HEK293T (cell line): ENCODE data around the gene SPATA6L.

ENCODE experiments used
- ARNT ChIP-seq: fragments of 450-650 bp; IDR thresholded peaks from 2 replicates; pipeline ENCODE4 v1.6.1; 2017; ENCODE audit warnings: mild to moderate bottlenecking
- BHLHE40 ChIP-seq: fragments of 450-650 bp; IDR thresholded peaks from 2 replicates; pipeline ENCODE4 v1.6.1; 2016; ENCODE audit warnings: mild to moderate bottlenecking, moderate library complexity, borderline replicate concordance
- CTBP1 ChIP-seq: fragments of 450-650 bp; IDR thresholded peaks from 2 replicates; pipeline ENCODE4 v1.6.1; 2016; ENCODE audit warnings: borderline replicate concordance
- FOXA1 ChIP-seq: fragments of 450-650 bp; IDR thresholded peaks from 2 replicates; pipeline ENCODE4 v1.6.1; 2016; ENCODE audit warnings: mild to moderate bottlenecking
- FOXM1 ChIP-seq: fragments of 450-650 bp; IDR thresholded peaks from 2 replicates; pipeline ENCODE4 v1.6.1; 2017; ENCODE audit warnings: mild to moderate bottlenecking, borderline replicate concordance
- HDGF ChIP-seq: fragments of 450-650 bp; IDR thresholded peaks from 2 replicates; pipeline ENCODE4 v1.6.1; 2017; ENCODE audit warnings: antibody characterized with exemption, borderline replicate concordance
- L3MBTL2 ChIP-seq: fragments of 450-650 bp; conservative IDR thresholded peaks from 2 replicates; pipeline ENCODE4 v1.6.1; 2016; ENCODE audit warnings: mild to moderate bottlenecking
- LEF1 ChIP-seq: fragments of 450-650 bp; IDR thresholded peaks from 2 replicates; pipeline ENCODE4 v1.6.1; 2017; ENCODE audit warnings: mild to moderate bottlenecking, borderline replicate concordance
- NFRKB ChIP-seq: fragments of 450-650 bp; IDR thresholded peaks from 2 replicates; pipeline ENCODE4 v1.6.1; 2016; ENCODE audit warnings: mild to moderate bottlenecking, moderate library complexity
- PKNOX1 ChIP-seq: fragments of 450-650 bp; IDR thresholded peaks from 2 replicates; pipeline ENCODE4 v1.6.1; 2016
- SP1 ChIP-seq: fragments of 450-650 bp; IDR thresholded peaks from 2 replicates; pipeline ENCODE4 v1.6.1; 2017
- SUZ12 ChIP-seq: fragments of 450-650 bp; IDR thresholded peaks from 2 replicates; pipeline ENCODE4 v1.6.1; 2016; ENCODE audit warnings: mild to moderate bottlenecking
- TARDBP ChIP-seq: fragments of 450-650 bp; IDR thresholded peaks from 2 replicates; pipeline ENCODE4 v1.6.1; 2016
- ZNF384 ChIP-seq: fragments of 450-650 bp; IDR thresholded peaks from 2 replicates; pipeline ENCODE4 v1.6.1; 2016

- TF ChIP-seq SUZ12 (no peak), TARDBP (no peak), NFRKB (no peak), HDGF (no peak), SP1 (no peak), CTBP1 (no peak), BHLHE40 (no peak), PKNOX1 (no peak), LEF1 (no peak), ZNF384 (no peak), FOXA1 (no peak), ARNT (no peak), FOXM1 (no peak), L3MBTL2 (no peak)
These were observed 2.3 kb downstream of the SPATA6L start for GRCh38 chr9:4663956-4664355.
